Activated effector memory CD4-positive, alpha-beta T cell treated with anti-CD3 and anti-CD28 coated beads, Interleukin-2, amount 50 U/mL, for 16 hours (primary cell): ENCODE data around the gene SHD.
A peak's percentile ranks its signal among the peaks of the same experiment; 100 is the strongest.

Source experiments
- DNase-seq: peaks from one replicate; pipeline ENCODE4 v3.0.0-alpha.2; 2020

SHD gene

GRCh38 chr19:4298810-4299550 is 19.9 kb downstream of the SHD start:
- no peak for DNase-seq

DNA sequence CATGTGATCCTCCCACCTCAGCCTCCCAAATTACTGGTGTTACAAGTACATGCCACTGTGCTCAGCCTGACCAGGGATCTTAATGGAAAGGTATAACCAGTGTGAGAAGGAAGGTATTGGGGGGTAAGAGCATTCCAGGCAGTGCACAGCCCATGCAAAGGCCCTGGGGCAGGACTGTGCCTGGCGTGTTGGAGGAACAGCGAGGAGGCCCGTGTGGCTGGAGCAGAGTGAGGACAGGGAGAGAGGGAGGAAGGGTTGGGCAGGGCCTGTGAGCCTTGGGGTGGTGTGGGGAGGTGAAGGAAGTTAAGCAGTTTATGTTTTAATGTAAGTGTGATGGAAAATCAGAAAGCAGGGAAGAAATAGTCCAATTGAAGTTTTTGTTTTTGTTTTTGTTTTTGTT is 21.5 kb downstream of the SHD start:
- no peak for DNase-seq

- DNase-seq = no peak
Observed at GRCh38 chr19:4301590-4302242, 22.6 kb downstream of the SHD start.

DNA sequence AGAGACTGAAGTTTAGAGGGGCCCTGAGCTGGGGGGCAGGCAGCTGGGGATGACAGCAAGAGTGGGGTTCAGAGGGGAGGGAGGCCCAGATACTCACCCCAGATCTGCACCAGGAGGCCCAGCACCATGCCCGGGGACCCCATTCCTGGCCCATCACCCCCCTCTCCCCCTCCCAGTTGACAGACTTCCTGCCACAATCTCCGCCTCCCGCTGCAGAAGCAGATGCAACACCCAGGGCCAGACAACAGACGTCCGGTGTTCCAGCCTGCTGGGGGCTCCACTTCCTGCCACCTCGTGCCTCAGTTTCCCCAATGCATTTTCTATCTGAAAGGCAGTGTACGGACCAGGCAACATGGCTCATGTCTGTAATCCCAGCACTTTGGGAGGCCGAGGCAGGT is 23.2 kb downstream of the SHD start, which contains the start of gene TMIGD2:
TSS of gene TMIGD2 (minus strand) at position 147 of the 398 bp plus-strand sequence. CDS start at position 143, 4 bp downstream.
- no peak for DNase-seq

- no peak for DNase-seq
Observed at GRCh38 chr19:4303819-4304537, 24.9 kb downstream of the SHD start.

- DNase-seq = peak; percentile 84
Observed at GRCh38 chr19:4304538-4305256, 25.6 kb downstream of the SHD start, which contains the start of gene FSD1. TSS of gene FSD1 (plus strand) at chr19:4304598. CDS start at chr19:4304747, 149 bp downstream.

GRCh38 chr19:4305257-4305612 is 26.2 kb downstream of the SHD start:
- DNase-seq = no peak

GRCh38 chr19:4305659-4306058 is 26.6 kb downstream of the SHD start:
- DNase-seq = no peak

DNA sequence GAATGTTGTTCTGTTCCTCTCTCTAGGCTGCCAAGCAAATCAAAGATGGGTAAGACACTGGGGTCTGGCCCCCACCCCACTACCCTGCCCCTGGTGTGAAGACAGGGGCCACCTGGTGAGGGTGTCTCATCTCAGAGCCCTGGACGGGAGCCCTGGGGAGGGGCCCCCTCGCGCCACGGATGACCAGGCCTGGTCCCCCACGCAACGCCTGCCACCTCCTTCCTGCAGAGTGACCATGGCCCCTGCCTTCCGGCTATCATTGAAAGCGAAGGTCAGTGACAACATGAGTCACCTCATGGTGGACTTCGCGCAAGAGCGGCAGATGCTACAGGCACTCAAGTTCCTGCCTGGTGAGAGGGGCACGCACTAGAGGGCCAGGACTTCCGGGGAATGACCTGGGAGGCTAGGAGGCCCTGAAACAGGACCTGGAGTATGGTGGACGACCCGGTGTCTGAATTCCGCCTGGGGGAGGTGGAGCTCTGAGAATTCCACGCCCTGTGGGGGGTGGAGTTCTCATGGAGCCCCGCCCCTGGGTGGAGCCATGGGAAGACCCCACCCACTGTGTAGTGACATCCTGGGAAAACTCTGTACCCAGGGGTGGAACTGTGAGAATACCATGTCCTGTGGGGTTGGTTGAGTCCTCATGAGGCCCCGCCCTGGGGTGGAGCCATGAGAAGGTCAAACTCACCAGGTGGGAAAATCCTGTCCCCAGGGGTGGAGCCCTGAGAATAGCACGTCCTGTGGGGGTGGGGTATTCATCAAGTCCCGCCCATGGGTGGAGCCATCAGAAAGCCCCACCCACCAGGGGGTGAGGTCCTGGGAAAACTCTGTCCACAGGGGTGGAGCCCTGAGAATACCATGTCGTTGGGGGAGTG is 31.4 kb downstream of the SHD start:
- no peak for DNase-seq

GRCh38 chr19:4313847-4314490 is 34.9 kb downstream of the SHD start:
- no peak for DNase-seq

GRCh38 chr19:4316956-4317355 is 37.9 kb downstream of the SHD start:
- no peak for DNase-seq

DNA sequence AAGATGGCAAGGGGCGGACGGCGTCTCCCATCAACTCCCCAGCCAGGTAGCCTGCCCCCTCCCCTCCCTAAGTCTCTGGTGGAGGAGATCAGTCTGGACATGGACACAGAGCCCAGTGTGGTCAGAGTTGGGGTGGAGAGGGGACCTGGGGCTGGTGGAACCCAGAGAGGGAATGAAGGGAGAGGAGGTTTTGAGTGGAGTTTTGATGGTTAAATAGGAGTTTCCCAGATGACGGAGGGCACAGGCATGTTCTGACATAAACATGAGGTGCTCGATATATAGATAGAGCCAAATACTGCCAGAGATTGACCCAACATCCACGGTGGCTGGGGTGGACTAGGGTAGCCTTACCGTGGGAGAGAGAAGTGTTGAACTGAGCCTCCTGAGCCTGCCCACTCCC is 39.4 kb downstream of the SHD start:
- no peak for DNase-seq

- no peak for DNase-seq
Observed at GRCh38 chr19:4319067-4319718, 40.1 kb downstream of the SHD start.

DNA sequence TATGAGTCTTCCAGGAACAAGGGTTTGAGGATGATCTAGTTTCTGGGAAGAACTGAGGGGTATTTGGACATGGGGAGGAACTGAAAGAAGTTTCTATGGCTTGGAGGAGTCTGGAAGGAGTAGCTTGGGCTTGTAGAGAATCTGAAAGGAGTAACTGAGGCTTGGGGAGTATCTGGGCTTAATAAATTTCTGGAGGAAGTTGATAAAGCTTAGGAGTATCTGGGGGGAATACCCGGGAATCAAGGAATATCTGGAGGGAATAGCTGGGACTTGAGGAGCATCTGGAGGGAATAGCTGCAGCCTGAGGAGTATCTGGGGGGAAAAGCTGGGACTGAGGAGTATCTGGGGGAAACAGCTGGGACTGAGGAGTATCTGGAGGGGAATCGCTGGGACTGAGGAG is 41.4 kb downstream of the SHD start:
- DNase-seq = no peak

DNA sequence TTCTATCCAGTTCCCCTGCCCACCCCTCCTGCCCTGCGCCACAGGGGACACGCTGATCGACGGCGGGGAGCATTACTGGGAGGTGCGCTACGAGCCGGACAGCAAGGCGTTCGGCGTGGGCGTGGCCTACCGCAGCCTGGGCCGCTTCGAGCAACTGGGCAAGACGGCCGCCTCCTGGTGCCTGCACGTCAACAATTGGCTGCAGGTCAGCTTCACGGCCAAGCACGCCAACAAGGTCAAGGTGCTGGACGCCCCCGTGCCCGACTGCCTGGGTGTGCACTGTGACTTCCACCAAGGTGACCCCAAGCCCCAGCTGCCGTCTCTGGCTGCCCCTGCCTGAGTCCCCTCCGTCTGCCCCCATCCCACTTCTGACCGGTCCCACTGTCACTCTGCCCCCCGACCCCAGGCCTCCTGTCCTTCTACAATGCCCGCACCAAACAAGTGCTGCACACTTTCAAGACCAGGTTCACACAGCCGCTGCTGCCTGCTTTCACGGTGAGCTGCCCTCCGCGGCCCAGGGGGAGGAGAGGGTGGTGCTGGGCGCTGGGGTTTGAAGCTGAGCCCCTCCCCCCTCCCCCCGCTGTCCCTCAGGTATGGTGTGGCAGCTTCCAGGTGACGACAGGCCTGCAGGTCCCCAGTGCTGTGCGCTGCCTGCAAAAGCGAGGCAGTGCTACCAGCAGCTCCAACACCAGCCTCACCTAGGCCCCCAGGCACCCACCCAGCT is 44.0 kb downstream of the SHD start:
- no peak for DNase-seq

DNA sequence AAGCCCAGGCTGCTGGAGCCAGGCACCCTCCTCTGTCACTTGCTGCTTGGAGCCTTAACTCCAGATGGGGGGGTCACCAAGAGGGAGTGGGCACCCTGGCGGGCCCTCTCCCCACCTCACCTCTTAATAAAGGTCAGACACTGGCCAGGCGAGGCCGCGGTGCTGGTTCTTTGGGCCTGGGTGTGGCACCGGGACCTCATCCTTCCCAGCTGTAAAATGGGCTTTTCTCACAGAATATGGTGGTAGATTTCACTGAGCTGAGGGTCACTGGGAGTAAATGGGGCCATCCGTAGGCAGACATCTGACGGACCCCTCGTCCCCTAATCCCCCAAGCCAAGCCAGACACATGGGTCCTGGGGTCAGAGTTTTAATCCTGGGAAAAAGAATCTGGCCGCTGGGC is 44.6 kb downstream of the SHD start:
- no peak for DNase-seq

DNA sequence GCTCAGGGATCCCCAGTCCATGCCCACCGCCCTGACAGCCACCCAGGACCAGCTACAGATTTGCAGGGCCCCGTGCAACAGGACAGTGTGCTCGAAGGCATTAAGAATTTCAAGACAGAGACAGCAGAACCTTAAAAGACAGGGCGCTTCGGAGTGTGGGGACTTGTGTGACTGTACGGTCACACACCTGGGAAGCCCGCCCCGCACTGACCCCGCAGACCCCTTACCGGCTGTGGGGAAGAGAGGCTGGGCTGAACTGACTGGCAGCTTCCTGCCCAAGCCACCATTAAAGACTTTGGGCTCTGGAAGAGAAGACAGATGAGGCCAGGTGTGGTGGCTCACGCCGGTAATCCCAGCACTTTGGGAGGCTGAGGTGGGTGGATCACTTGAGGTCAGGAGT is 45.2 kb downstream of the SHD start:
- DNase-seq = no peak

- DNase-seq = no peak
Observed at GRCh38 chr19:4326215-4326836, 47.3 kb downstream of the SHD start.

DNA sequence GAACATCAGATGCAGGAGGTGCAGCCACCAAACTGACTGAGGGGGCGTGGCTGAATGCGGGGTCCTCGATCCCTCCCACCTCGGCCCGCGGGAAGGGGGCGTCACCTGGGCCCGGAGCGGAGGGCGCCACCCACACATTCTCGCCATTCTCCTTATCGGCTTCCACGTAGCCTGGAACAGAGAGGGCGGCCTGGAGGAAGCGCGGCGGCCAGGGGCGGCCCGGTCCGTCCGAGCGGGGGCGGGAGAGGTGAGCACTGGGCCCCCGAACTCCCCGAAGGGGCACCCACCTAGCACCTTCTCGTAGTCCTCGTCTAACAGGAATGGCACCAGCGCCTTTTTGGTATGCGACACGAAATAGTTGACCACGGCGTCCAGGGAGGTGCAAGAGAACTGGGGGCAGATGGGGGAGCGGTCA is 47.8 kb downstream of the SHD start:
- DNase-seq = peak; percentile 69
